ENCODE data around the gene SLC30A3.

SLC30A3 gene

DNA sequence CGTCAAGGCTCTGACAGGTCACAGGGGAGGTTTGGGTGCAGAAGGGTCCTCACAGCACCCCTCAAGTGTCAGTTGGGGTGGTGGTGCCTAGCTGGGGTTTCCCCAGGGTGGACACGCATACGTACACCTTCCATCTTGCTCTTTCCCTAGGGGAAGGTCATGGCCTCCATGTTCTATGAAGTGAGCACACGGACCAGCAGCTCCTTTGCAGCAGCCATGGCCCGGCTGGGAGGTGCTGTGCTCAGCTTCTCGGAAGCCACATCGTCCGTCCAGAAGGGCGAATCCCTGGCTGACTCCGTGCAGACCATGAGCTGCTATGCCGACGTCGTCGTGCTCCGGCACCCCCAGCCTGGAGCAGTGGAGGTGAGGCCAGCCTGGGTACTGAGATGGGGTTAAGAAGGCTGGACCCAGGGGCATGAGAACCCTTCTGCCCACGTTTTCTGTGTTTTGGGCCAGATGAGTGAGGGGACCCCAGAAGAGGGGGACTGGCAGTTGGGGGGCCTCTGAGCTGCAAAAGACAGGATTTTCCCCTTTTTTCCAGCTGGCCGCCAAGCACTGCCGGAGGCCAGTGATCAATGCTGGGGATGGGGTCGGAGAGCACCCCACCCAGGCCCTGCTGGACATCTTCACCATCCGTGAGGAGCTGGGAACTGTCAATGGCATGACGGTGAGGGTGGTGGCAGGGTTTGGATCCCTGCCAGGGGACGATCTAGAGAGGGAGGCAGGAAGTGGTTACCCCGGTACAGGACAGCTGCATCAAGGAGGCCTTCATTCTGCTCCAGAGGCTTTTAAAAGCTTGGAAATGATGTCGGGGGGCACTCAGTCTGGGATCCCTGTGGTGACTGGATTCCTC lies 20.9 kb downstream of the SLC30A3 start:
- H3K4me3 ChIP-seq (ENCODE audit: low read length) = no peak overlapping the region
- DNase-seq (ENCODE audit: low read depth, low spot score) = peak; percentile 42

DNA sequence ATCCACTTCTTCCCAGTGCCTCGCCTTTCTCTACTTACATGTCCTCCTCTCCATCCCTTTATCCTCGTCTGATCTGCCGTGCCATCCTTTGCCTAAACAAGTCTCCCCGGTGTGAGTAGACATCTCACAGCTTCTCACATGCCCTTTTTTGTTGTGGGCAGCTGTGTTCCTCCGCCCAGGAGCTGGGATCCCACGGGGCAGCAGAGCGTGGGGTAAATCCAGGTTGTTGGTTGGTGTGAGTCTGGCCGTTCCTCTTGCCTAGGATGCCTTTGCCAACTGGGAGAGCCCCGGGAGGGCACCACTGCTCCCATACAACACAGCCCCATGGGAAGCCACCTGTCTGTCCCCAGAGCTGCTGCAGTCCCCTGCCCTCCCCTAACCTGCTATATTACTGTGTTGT lies 22.4 kb downstream of the SLC30A3 start:
- H3K4me3 ChIP-seq (ENCODE audit: low read length) = no peak overlapping the region

GRCh38 chr2:27238976-27239375 lies 23.9 kb downstream of the SLC30A3 start:
- H3K4me3 ChIP-seq (ENCODE audit: low read length) = no peak overlapping the region
- DNase-seq (ENCODE audit: low read depth, low spot score) = no peak

More for the DNA sequence above, 22.4 kb downstream of the SLC30A3 start:
- no peak for DNase-seq (ENCODE audit: low read depth, low spot score)

GRCh38 chr2:27237341-27237945 lies 25.4 kb downstream of the SLC30A3 start:
- no peak overlapping the region for H3K4me3 ChIP-seq (ENCODE audit: low read length)
- DNase-seq (ENCODE audit: low read depth, low spot score) = no peak

DNA sequence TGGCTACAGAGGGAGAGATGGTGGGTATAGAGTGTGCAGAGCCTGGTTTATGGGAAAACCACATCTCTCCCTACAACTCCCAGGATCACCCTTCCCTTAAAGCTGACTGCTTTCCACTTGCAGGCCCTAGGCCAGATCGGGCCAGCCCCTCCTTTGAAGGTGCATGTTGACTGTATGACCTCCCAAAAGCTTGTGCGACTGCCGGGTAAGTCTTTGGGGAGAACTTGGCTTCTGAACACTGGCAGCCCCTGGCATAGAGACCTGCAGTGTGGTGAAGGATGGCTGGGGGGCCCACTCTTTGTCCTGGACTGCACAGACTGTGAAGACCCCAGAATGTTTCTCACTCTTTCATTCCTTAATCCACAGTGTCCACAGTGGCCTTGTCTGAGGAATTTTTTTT lies 26.2 kb downstream of the SLC30A3 start:
- no peak for DNase-seq (ENCODE audit: low read depth, low spot score)
- no peak overlapping the region for H3K4me3 ChIP-seq (ENCODE audit: low read length)

- no peak for DNase-seq (ENCODE audit: low read depth, low spot score)
- no peak overlapping the region for H3K4me3 ChIP-seq (ENCODE audit: low read length)
These were observed 26.7 kb downstream of the SLC30A3 start for GRCh38 chr2:27236136-27236535.

GRCh38 chr2:27233341-27233740 lies 29.5 kb downstream of the SLC30A3 start:
- no peak for DNase-seq (ENCODE audit: low read depth, low spot score)
- H3K4me3 ChIP-seq (ENCODE audit: low read length) = no peak overlapping the region

DNA sequence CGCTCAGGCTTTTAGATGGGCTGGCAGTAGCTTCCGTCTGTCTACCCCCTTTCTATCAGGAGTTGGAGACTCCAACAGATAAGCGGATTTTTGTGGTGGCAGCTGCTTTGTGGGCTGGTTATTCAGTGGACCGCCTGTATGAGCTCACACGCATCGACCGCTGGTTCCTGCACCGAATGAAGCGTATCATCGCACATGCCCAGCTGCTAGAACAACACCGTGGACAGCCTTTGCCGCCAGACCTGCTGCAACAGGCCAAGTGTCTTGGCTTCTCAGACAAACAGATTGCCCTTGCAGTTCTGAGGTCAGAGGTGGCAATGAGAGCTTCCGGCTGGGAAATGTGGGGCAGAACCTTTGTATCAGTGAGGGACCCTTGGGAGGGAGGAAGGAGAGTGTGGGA lies 30.9 kb downstream of the SLC30A3 start:
- DNase-seq (ENCODE audit: low read depth, low spot score) = no peak
- H3K4me3 ChIP-seq (ENCODE audit: low read length) = no peak overlapping the region

DNA sequence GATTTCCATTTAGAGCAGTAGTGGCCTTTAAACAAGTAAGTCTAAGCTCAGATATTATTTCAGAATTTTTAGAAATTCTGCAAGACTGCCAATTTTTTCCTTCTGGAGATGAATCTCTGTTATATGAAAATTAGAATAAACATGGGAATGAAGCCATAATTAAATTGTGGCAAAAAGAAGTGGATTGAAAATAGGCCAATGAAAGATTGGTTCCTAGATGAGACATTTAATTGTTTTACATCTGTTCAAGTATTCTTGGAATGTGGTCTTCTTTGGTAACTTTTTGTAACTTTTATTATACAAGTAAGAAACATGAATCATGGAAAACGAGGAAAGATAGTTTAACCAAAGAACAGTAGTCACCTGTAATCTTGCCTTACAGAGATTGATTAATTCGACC lies 35.3 kb downstream of the SLC30A3 start:
- H3K4me3 ChIP-seq (ENCODE audit: low read length) = no peak overlapping the region
- no peak for DNase-seq (ENCODE audit: low read depth, low spot score)

- no peak overlapping the region for H3K4me3 ChIP-seq (ENCODE audit: low read length)
- no peak for DNase-seq (ENCODE audit: low read depth, low spot score)
These were observed 37.3 kb downstream of the SLC30A3 start for GRCh38 chr2:27225526-27225925.

- H3K4me3 ChIP-seq (ENCODE audit: low read length) = no peak overlapping the region
- no peak for DNase-seq (ENCODE audit: low read depth, low spot score)
These were observed 39.4 kb downstream of the SLC30A3 start for GRCh38 chr2:27223416-27223815.

DNA sequence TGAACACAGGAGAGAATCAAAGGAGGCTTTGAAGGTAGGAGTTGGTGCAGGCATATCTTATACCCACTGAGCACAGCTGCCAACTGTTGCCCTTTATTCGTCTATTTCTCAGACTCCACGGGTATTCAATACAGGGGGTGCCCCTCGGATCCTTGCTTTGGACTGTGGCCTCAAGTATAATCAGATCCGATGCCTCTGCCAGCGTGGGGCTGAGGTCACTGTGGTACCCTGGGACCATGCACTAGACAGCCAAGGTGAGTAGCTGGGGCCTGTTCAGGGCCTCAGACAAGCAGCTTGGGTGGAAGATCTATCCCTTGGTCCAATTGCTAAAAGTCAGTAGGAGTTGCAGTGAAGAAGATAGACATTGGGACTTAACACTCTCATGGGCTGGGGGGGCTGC lies 40.4 kb downstream of the SLC30A3 start:
- no peak overlapping the region for H3K4me3 ChIP-seq (ENCODE audit: low read length)
- no peak for DNase-seq (ENCODE audit: low read depth, low spot score)

- no peak for DNase-seq (ENCODE audit: low read depth, low spot score)
- H3K4me3 ChIP-seq (ENCODE audit: low read length) = no peak overlapping the region
These were observed 41.7 kb downstream of the SLC30A3 start for GRCh38 chr2:27221166-27221565.

GRCh38 chr2:27220091-27220490 lies 42.8 kb downstream of the SLC30A3 start:
- no peak overlapping the region for H3K4me3 ChIP-seq (ENCODE audit: low read length)
- DNase-seq (ENCODE audit: low read depth, low spot score) = no peak

GRCh38 chr2:27219091-27219490 lies 43.8 kb downstream of the SLC30A3 start:
- no peak for DNase-seq (ENCODE audit: low read depth, low spot score)
- no peak overlapping the region for H3K4me3 ChIP-seq (ENCODE audit: low read length)

GRCh38 chr2:27218614-27219013 lies 44.2 kb downstream of the SLC30A3 start:
- H3K4me3 ChIP-seq (ENCODE audit: low read length) = peak overlapping the region; percentile 86
- no peak for DNase-seq (ENCODE audit: low read depth, low spot score)

GRCh38 chr2:27217173-27218121 lies 45.4 kb downstream of the SLC30A3 start, which contains the start of gene CAD:
CAD (plus strand) TSS chr2:27217369; CDS start chr2:27217552, 183 bp downstream.
- peak within 1 kb of the TSS; percentile 86 for H3K4me3 ChIP-seq (ENCODE audit: low read length)
- DNase-seq (ENCODE audit: low read depth, low spot score) = peak; percentile 85

GRCh38 chr2:27216416-27217137 lies 46.3 kb downstream of the SLC30A3 start:
- DNase-seq (ENCODE audit: low read depth, low spot score) = no peak
- peak overlapping the region; percentile 86 for H3K4me3 ChIP-seq (ENCODE audit: low read length)

GRCh38 chr2:27214941-27215340 lies 47.9 kb downstream of the SLC30A3 start:
- no peak overlapping the region for H3K4me3 ChIP-seq (ENCODE audit: low read length)
- no peak for DNase-seq (ENCODE audit: low read depth, low spot score)

Data from Jurkat, Clone E6-1 (cell line).